ENCODE results near the gene SRPRA. TPM values are rescaled to one million over a fixed set of nuclear protein-coding genes. Genes with fewer than 3 reads are reported as not detected.

The SRPRA gene
- total RNA-seq, 3 donors from 2014 or later, result 75.2 to 90.6 (median 84.9) TPM

DNA sequence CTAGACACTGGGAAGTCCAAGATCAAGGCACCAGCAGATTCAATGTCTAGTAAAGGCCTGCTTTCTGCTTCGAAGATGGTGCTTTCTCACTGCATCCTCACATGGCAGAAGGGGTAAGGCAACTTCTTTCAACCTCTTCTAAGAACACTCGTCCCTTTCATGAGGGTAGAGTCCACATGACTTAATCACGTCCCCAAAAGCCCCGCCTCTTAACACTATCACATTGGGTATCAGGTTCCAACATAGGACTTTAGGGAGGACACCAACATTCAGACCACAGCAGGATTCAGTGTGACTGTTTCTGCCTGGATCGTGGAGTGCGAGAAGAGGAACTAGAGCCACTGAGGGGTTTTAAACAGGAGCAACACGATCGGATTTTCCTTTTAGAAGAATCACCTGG, 10.5 kb upstream of the SRPRA start:
- no peaks in the 10 kb centered on the region for H3K36me3 ChIP-seq
- no peaks in the 10 kb centered on the region for H3K9me3 ChIP-seq
- H3K27ac ChIP-seq, result no peak overlapping the region
- no peak overlapping the region for H3K4me3 ChIP-seq
- intact Hi-C loops (cut with DNase I; ENCODE audit: low total_unique reads), result no loop called here
- no peak for DNase-seq (ENCODE audit: low spot score in 2 of 2)
- no peaks in the 10 kb centered on the region for H3K27me3 ChIP-seq
- H3K4me1 ChIP-seq, result no peaks in the 10 kb centered on the region
- no peak for TF ChIP-seq POLR2A (IDR thresholded peaks at IDR 0.05)

DNA sequence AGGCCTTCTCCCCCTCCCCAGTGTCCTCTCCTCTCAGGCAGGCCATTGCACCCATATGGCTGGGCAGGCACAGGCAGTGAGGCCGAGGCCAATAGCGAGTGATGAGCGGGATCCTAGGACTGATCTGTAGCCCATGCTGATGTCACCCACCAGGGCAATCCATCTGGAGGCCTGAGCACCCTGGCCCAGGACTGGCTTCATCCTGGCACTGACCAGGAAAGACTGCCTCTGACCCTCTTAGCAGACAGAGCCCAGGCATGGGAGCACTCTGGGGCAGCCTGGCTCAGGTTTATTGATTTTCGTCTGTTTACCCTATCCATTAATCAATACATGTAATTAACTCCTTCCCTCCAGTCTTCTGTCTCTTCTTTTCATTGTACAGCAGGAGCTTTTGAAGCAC, 9.1 kb upstream of the SRPRA start:
- intact Hi-C loops (cut with DNase I; ENCODE audit: low total_unique reads), result no loop called here
- Histone ChIP-seq H3K36me3 (no peaks in the 10 kb centered on the region), H3K9me3 (no peaks in the 10 kb centered on the region), H3K4me1 (no peaks in the 10 kb centered on the region), H3K27me3 (no peaks in the 10 kb centered on the region), H3K27ac (no peak overlapping the region), H3K4me3 (no peak overlapping the region)
- DNase-seq (ENCODE audit: low spot score in 2 of 2), result no peak
- TF ChIP-seq, protein P1, sequence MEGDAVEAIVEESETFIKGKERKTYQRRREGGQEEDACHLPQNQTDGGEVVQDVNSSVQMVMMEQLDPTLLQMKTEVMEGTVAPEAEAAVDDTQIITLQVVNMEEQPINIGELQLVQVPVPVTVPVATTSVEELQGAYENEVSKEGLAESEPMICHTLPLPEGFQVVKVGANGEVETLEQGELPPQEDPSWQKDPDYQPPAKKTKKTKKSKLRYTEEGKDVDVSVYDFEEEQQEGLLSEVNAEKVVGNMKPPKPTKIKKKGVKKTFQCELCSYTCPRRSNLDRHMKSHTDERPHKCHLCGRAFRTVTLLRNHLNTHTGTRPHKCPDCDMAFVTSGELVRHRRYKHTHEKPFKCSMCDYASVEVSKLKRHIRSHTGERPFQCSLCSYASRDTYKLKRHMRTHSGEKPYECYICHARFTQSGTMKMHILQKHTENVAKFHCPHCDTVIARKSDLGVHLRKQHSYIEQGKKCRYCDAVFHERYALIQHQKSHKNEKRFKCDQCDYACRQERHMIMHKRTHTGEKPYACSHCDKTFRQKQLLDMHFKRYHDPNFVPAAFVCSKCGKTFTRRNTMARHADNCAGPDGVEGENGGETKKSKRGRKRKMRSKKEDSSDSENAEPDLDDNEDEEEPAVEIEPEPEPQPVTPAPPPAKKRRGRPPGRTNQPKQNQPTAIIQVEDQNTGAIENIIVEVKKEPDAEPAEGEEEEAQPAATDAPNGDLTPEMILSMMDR (IDR thresholded peaks at IDR 0.05), result no peak
- TF ChIP-seq POLR2A (IDR thresholded peaks at IDR 0.05) (no peak), POLR2AphosphoS5 (IDR thresholded peaks at IDR 0.05) (no peak)

DNA sequence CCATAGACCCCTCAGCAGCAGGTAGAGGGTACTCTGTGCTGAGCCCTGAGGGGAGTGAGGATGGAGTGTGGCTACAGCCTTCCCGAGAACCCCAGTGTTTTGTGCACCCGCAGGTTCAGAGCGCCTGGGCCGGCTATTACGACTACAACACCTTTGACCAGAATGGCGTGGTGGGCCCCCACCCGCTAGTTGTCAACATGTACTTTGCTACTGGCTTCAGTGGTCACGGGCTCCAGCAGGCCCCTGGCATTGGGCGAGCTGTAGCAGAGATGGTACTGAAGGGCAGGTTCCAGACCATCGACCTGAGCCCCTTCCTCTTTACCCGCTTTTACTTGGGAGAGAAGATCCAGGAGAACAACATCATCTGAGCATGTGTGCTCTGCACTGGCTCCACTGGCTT, 8.6 kb upstream of the SRPRA start:
- H3K27ac ChIP-seq, result no peak overlapping the region
- no peak for DNase-seq (ENCODE audit: low spot score in 2 of 2)
- H3K36me3 ChIP-seq, result no peaks in the 10 kb centered on the region
- intact Hi-C loops (cut with DNase I; ENCODE audit: low total_unique reads), result no loop called here
- no peaks in the 10 kb centered on the region for H3K4me1 ChIP-seq
- H3K4me3 ChIP-seq, result no peak overlapping the region
- no peaks in the 10 kb centered on the region for H3K9me3 ChIP-seq
- no peaks in the 10 kb centered on the region for H3K27me3 ChIP-seq
- TF ChIP-seq POLR2AphosphoS5 (IDR thresholded peaks at IDR 0.05), result no peak
- TF ChIP-seq, protein P1 (IDR thresholded peaks at IDR 0.05), result no peak
- TF ChIP-seq POLR2A (IDR thresholded peaks at IDR 0.05), result no peak

DNA sequence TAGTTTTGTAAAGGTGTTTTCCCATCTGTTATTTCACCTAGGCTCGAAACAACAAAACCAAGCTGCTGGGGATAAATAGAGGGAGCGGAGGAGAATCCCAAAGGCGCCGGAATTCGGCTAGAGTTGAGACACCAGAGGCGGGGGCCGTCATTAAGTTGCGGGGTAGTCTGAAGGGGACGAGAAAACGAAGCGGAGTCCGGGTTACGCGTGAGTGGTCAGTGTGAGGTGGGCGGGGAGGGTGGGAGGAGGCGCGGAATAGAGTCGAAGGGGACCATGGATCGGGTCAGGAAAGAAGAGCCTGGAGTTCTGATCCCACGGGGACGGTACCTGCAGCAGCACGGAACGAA, 361 bp downstream of the SRPRA start:
- Histone ChIP-seq H3K9me3 (no peaks in the 10 kb centered on the region), H3K4me1 (no peaks in the 10 kb centered on the region), H3K36me3 (peaks cover 12% of the 10 kb centered on the region), H3K27ac (peak overlapping the region; percentile 92), H3K27me3 (no peaks in the 10 kb centered on the region), H3K4me3 (peak overlapping the region; percentile 86 to 89 (median 89))
- intact Hi-C loops (cut with DNase I; ENCODE audit: low total_unique reads), result loop anchor here (1.0 kb wide), 1 partner anchor 41 kb away; no protein-coding TSS in a partner anchor
- no peak for DNase-seq (ENCODE audit: low spot score in 2 of 2)
- TF ChIP-seq POLR2AphosphoS5 (IDR thresholded peaks at IDR 0.05) (no peak), POLR2A (IDR thresholded peaks at IDR 0.05) (no peak)
- TF ChIP-seq, protein P1 (IDR thresholded peaks at IDR 0.05), result no peak

DNA sequence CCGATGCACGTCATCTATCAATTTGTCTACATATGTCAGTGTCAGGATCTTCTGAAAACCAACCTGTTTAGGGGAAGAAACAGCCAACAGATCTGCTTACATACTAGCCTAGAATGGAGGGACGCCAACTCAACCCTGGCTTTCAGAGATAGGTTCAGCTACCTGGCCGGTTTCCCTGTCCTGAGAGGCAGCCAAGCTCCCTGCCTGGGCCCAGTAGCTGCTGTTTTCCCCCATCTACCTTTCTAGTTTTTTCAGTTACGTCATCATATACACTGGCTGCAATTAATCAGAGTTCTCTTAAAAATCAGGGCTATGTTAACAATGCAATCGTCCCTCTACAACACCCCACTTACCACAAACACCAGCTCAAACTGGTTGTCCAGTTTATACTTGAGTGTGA, 1.0 kb downstream of the SRPRA start:
- Histone ChIP-seq H3K36me3 (peaks cover 15% of the 10 kb centered on the region), H3K4me3 (peak overlapping the region; percentile 86 to 89 (median 89)), H3K27ac (peak overlapping the region; percentile 92), H3K4me1 (no peaks in the 10 kb centered on the region), H3K9me3 (no peaks in the 10 kb centered on the region), H3K27me3 (no peaks in the 10 kb centered on the region)
- intact Hi-C loops (cut with DNase I; ENCODE audit: low total_unique reads), result loop anchor here (1.0 kb wide), 1 partner anchor 42 kb away; no protein-coding TSS in a partner anchor
- TF ChIP-seq POLR2A (IDR thresholded peaks at IDR 0.05) (no peak), POLR2AphosphoS5 (IDR thresholded peaks at IDR 0.05) (no peak)
- TF ChIP-seq, protein P1 (IDR thresholded peaks at IDR 0.05), result no peak
- no peak for DNase-seq (ENCODE audit: low spot score in 2 of 2)

DNA sequence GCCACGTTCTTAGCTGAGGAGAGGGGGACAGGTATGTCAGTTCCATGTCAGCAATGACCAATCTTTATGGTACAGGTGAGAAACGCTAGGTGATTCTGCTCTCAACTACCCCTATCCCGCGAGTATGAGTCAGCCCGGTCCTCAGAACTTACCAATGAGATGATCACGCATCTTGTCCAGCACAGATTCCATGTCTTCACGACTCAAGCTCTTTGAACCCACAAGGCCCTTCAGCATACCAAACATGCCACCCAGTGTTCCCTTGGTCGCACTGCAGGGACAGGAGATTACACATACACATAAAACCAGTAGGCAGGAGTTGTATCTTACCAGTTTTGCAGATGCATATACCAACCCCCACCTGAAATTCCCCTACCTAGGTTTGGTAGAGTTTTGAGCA, 2.9 kb downstream of the SRPRA start:
- Histone ChIP-seq H3K27ac (no peak overlapping the region), H3K36me3 (peaks cover 17% of the 10 kb centered on the region), H3K4me3 (no peak overlapping the region), H3K4me1 (no peaks in the 10 kb centered on the region), H3K27me3 (no peaks in the 10 kb centered on the region), H3K9me3 (no peaks in the 10 kb centered on the region)
- TF ChIP-seq, protein P1 (IDR thresholded peaks at IDR 0.05), result no peak
- TF ChIP-seq POLR2AphosphoS5 (IDR thresholded peaks at IDR 0.05) (no peak), POLR2A (IDR thresholded peaks at IDR 0.05) (no peak)
- intact Hi-C loops (cut with DNase I; ENCODE audit: low total_unique reads), result no loop called here
- no peak for DNase-seq (ENCODE audit: low spot score in 2 of 2)

All from breast epithelium (tissue), 4 donors.